K562 (cell line): ENCODE measurements around the gene STPG2. TPM values are rescaled to one million over a fixed set of nuclear protein-coding genes. Genes with fewer than 3 reads are reported as not detected.

ENCODE experiments used
- ATAC-seq: fragments of 200-7000 bp; cut with Tn5 transposase; 3 replicates; pipeline ENCODE4 v1.9.1; 2020; ENCODE audit warnings: moderate library complexity
- BruUV-seq: library from RNA; stranded (reverse); fragments of 400-500 nt; replicated peaks from 2 replicates; lab custom pipeline; 2021; lab: Mats Ljungman, UMichigan
- CTCF ChIA-PET: fragments of 300-600 bp; formaldehyde crosslinking; extraction: SDS; loops from one replicate; lab custom pipeline; 2021; ENCODE audit warnings: low intra/inter-chr PET ratio; lab: Yijun Ruan, JAX
- POLR2A ChIA-PET: fragments of 300-600, 350-650 bp; sonication (Branson Sonifier 250); formaldehyde crosslinking; extraction: SDS; loops from one replicate; lab custom pipeline; 2021; ENCODE audit warnings: antibody characterized with exemption, inconsistent platforms; lab: Yijun Ruan, JAX
- DNase-seq, 4 experiments: peaks; one replicate each; pipeline versions ENCODE4 v3.0.0 to v3.0.0-alpha.2; 2011 to 2018; ENCODE audit warnings: low spot score in 3 of 4, mixed read lengths in 3 of 4; ENCODE audit errors: extremely low read depth in 1 of 4
- FAIRE-seq: peaks from 2 replicates; lab custom pipeline; 2011; peaks lifted over from hg19 to GRCh38; lab: Jason Lieb, UNC
- H2AFZ ChIP-seq: 2 replicates; pipeline ENCODE4 v1.6.0; 2011; ENCODE audit warnings: low read depth, low read length, control low read depth, inconsistent platforms
- H3K27ac ChIP-seq: fragments of 200-600 bp; 3 replicates; pipeline ENCODE4 v1.8.0; 2011; ENCODE audit warnings: low read depth, mild to moderate bottlenecking, control low read depth, inconsistent platforms, low read length, moderate library complexity, mixed read lengths; ENCODE audit errors: extremely low read depth
- H3K27me3 ChIP-seq, 2 experiments: fragments of 300-600 bp in 1 of 2; 2 replicates in 1 of 2; 3 replicates in 1 of 2; pipeline versions ENCODE4 v1.6.0 to v1.8.0; 2011; ENCODE audit warnings: inconsistent platforms in 2 of 2, low read length in 2 of 2, mild to moderate bottlenecking in 1 of 2, mixed read lengths in 1 of 2, moderate library complexity in 1 of 2; ENCODE audit not compliant: control insufficient read depth in 2 of 2, insufficient read depth in 2 of 2
- H3K36me3 ChIP-seq: fragments of 300-600 bp; 3 replicates; pipeline ENCODE4 v1.8.0; 2011; ENCODE audit warnings: mild to moderate bottlenecking, low read length, inconsistent platforms; ENCODE audit not compliant: control insufficient read depth, insufficient read depth
- H3K4me1 ChIP-seq, 2 experiments: fragments of 200-600 bp in 1 of 2; replicated peaks in 1 of 2; 2 replicates in 1 of 2; 3 replicates in 1 of 2; pipeline versions ENCODE4 v1.5.1 to v1.8.0; 2011; ENCODE audit warnings: inconsistent platforms in 2 of 2, low read length in 2 of 2, mild to moderate bottlenecking in 1 of 2, mixed read lengths in 1 of 2, moderate library complexity in 1 of 2; ENCODE audit not compliant: control insufficient read depth in 2 of 2, insufficient read depth in 2 of 2
- H3K4me2 ChIP-seq: 2 replicates; pipeline ENCODE4 v1.6.1; 2011; ENCODE audit warnings: low read length, control low read depth, inconsistent platforms, mixed read lengths; ENCODE audit not compliant: insufficient read depth
- H3K4me3 ChIP-seq: fragments of 200-600 bp; sonication (generic), shearing (Covaris generic); 2 replicates; pipeline ENCODE4 v1.5.1; 2016; ENCODE audit warnings: control low read depth, inconsistent platforms
- H3K79me2 ChIP-seq: fragments of 200-600 bp; 3 replicates; pipeline ENCODE4 v1.8.0; 2011; ENCODE audit warnings: low read length, inconsistent platforms; ENCODE audit not compliant: control insufficient read depth, insufficient read depth
- H3K9ac ChIP-seq, 2 experiments: 2 replicates each; pipeline versions ENCODE4 v1.6.0 to v1.6.1; 2011; ENCODE audit warnings: low read depth in 2 of 2, low read length in 2 of 2, control low read depth in 1 of 2, inconsistent platforms in 1 of 2, mild to moderate bottlenecking in 1 of 2, mixed read lengths in 1 of 2; ENCODE audit not compliant: insufficient read depth in 1 of 2
- H3K9me1 ChIP-seq: one replicate; pipeline ENCODE4 v1.6.0; 2011; ENCODE audit warnings: inconsistent platforms, mild to moderate bottlenecking, low read length, moderate library complexity; ENCODE audit not compliant: control insufficient read depth, insufficient read depth
- H3K9me3 ChIP-seq: replicated peaks from 2 replicates; pipeline ENCODE4 v1.5.1; 2011; ENCODE audit warnings: low read depth, low read length, inconsistent platforms; ENCODE audit not compliant: control insufficient read depth, insufficient read depth
- H4K20me1 ChIP-seq: replicated peaks from 2 replicates; pipeline ENCODE4 v1.6.1; 2011; ENCODE audit warnings: low read length, inconsistent platforms, mixed read lengths; ENCODE audit not compliant: control insufficient read depth, insufficient read depth
- ATF1 ChIP-seq, 2 experiments: fragments of 450-650 bp in 1 of 2; IDR thresholded peaks; 2 replicates each; pipeline ENCODE4 v1.6.1; 2016; ENCODE audit warnings: missing compliant biosample characterization in 1 of 2, missing genetic modification characterization in 1 of 2
- BHLHE40 ChIP-seq: IDR thresholded peaks from 2 replicates; pipeline ENCODE4 v1.6.1; 2011; ENCODE audit warnings: low read length, improper control_type of control experiment
- DDX20 ChIP-seq: fragments of 450-650 bp; IDR thresholded peaks from 2 replicates; pipeline ENCODE4 v1.6.1; 2016; ENCODE audit warnings: missing genetic modification characterization, low read depth, mild to moderate bottlenecking, missing compliant biosample characterization, moderate library complexity
- ESRRB ChIP-seq: fragments of 250-450 bp; sonication (Bioruptor Pico); IDR thresholded peaks from 2 replicates; pipeline ENCODE4 v1.5.0; 2020; ENCODE audit warnings: mild to moderate bottlenecking, moderate library complexity, borderline replicate concordance
- FOSL1 ChIP-seq: fragments of 200-800 bp; sonication (Bioruptor generic); conservative IDR thresholded peaks from 2 replicates; pipeline ENCODE4 v1.6.1; 2016; ENCODE audit warnings: missing genetic modification characterization, missing compliant biosample characterization
- FUS ChIP-seq: fragments of 200-400 bp; formaldehyde crosslinking; optimal IDR thresholded peaks from 2 replicates; pipeline ENCODE3; 2017; ENCODE audit warnings: low read depth, low read length
- MEF2D ChIP-seq: conservative IDR thresholded peaks from 2 replicates; pipeline ENCODE4 v1.6.1; 2016; ENCODE audit warnings: low read depth, missing genetic modification characterization, missing compliant biosample characterization
- NELFE ChIP-seq: IDR thresholded peaks from 2 replicates; pipeline ENCODE4 v1.6.1; 2011; ENCODE audit warnings: mild to moderate bottlenecking; ENCODE audit not compliant: insufficient read depth, insufficient read length
- NEUROD1 ChIP-seq: fragments of 150-350 bp; IDR thresholded peaks from 2 replicates; pipeline ENCODE4 v1.6.1; 2014; ENCODE audit warnings: borderline replicate concordance, low read length, low read depth; ENCODE audit not compliant: partially characterized antibody
- NUFIP1 ChIP-seq: fragments of 450-650 bp; IDR thresholded peaks from 2 replicates; pipeline ENCODE4 v1.6.1; 2018; ENCODE audit not compliant: partially characterized antibody
- RBBP5 ChIP-seq: fragments of 200-600 bp; sonication (generic); IDR thresholded peaks from 2 replicates; pipeline ENCODE4 v1.6.1; 2012; ENCODE audit warnings: borderline replicate concordance, mild to moderate bottlenecking, low read length, control low read depth, inconsistent platforms; ENCODE audit not compliant: insufficient read depth, poor library complexity, severe bottlenecking
- SUPT5H ChIP-seq: fragments of 450-650 bp; IDR thresholded peaks from 2 replicates; pipeline ENCODE4 v1.6.1; 2016
- TCF7 ChIP-seq: sonication (generic); IDR thresholded peaks from 2 replicates; pipeline ENCODE4 v1.6.1; 2016; ENCODE audit warnings: antibody characterized with exemption, borderline replicate concordance
- ZNF431 ChIP-seq: sonication (generic); formaldehyde crosslinking; IDR thresholded peaks from 2 replicates; pipeline ENCODE4 v1.8.0; 2022; ENCODE audit warnings: mild to moderate bottlenecking, missing genetic modification reagents
- ZNF586 ChIP-seq: fragments of 450-650 bp; formaldehyde crosslinking; conservative IDR thresholded peaks from 2 replicates; pipeline ENCODE4 v1.4.0; 2020; ENCODE audit warnings: mild to moderate bottlenecking, moderate library complexity
- WGBS: fragments of 100-300 bp; shearing (Covaris generic); methylation state at CpG from one replicate; pipeline ENCODE4 v1.1.6; 2016; ENCODE audit warnings: low coverage, mixed read lengths; ENCODE audit not compliant: insufficient coverage; ENCODE audit errors: missing lambda C conversion rate; 5-methylcytosine and 5-hydroxymethylcytosine counted together
- in situ Hi-C: fragments of 300-500 bp; cut with MboI; formaldehyde crosslinking; loops from 4 replicates; pipeline ENCODE4 v1.15.0; 2018; ENCODE audit warnings: inconsistent platforms, mixed read lengths
- intact Hi-C: fragments of 100-400 bp; cut with micrococcal nuclease; formaldehyde crosslinking; loops from 2 replicates; pipeline ENCODE4 v1.14.2; 2022
- polyA plus RNA-seq, 8 experiments: library from polyadenylated mRNA; depleted of rRNA in 4 of 8; stranded (reverse) in 5 of 8; unstranded in 3 of 8; fragments of >200 nt; fragmentation: Nextera tagmentation in 2 of 8; fragmentation: Illumina TruSeq in 1 of 8; extraction: Ambion mirVana in 2 of 8; extraction: Trizol in 1 of 8; gene quantifications; 2 replicates each; pipeline versions ENCODE4 v1.2.1 to v1.2.3, GENCODE V29; 2011 to 2014; ENCODE audit warnings: inconsistent platforms in 1 of 8, missing spikeins in 1 of 8
- total RNA-seq, 7 experiments: library from RNA; depleted of rRNA in 6 of 7; stranded (reverse); fragments of >200 nt in 6 of 7; fragmentation: Illumina TruSeq in 2 of 7; extraction: Trizol in 2 of 7; gene quantifications; 2 replicates each; pipeline versions ENCODE4 v1.2.1 to v1.2.3, GENCODE V29; 2011 to 2021; ENCODE audit warnings: low replicate concordance in 1 of 7
- TF ChIP-seq, protein P1 (sequence below): fragments of 250-450 bp; sonication (Bioruptor Pico); IDR thresholded peaks from 2 replicates; pipeline ENCODE4 v1.5.0; 2020; ENCODE audit warnings: mild to moderate bottlenecking, borderline replicate concordance
- TF ChIP-seq, protein P2 (sequence below): sonication (generic); IDR thresholded peaks from 2 replicates; pipeline ENCODE4 v1.6.1; 2016

STPG2 gene
- total and polyA plus RNA-seq, 9 of the 15 experiments (the other 6 are each of a cell fraction or from before 2014, with no cell fraction given), result not detected

DNA sequence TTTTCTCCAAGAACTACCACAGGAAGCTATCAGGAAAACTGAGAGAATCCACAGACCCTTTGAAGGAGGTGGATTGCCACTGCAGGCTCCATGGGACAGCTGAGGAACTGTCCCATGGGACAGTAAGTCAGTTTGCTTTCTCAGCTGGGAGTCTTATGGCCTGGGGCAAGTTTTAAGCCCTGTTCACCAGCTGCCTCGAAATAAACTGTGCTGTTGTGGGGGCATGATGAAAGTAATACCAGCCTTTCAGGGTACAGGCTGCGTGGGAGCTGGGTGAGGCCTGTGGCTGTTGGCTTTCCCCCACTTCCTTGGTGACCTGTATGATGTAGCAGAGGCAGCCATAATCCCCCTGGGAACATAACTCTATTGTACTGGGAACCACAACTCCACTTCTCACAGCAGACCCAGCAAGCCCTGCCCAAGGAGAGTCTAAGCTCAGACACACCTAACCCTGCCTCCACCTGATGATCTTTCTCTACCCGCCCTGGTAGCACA is 452.1 kb downstream of the STPG2 start:
- no TSS peak for BruUV-seq
- Histone ChIP-seq H3K79me2 (no peaks in the 10 kb centered on the region), H3K27me3 (no peaks in the 10 kb centered on the region), H2AFZ (no peak overlapping the region), H3K9me3 (no peaks in the 10 kb centered on the region; the same call in 1 of the 2 replicates), H3K9me1 (no peaks in the 10 kb centered on the region), H3K27ac (no peak overlapping the region), H4K20me1 (no peaks in the 10 kb centered on the region), H3K9ac (no peak overlapping the region), H3K4me2 (no peak overlapping the region), H3K4me3 (no peak overlapping the region), H3K36me3 (no peaks in the 10 kb centered on the region), H3K4me1 (no peaks in the 10 kb centered on the region)
- intact Hi-C loops (no loop called here), in situ Hi-C loops (no loop called here)
- ATAC-seq, result no peak
- ChIA-PET CTCF (no interaction called here), POLR2A (no interaction called here)
- FAIRE-seq, result no peak
- DNase-seq, result no peak
- 0% methylated on average over 3 of the region's 3 CpGs for WGBS
- TF ChIP-seq TCF7 (no peak), ZNF586 (CRISPR knock-in tag) (no peak), MEF2D (tag) (no peak), NELFE (no peak), ESRRB (CRISPR knock-in tag) (no peak), SUPT5H (no peak), BHLHE40 (no peak), DDX20 (tag) (no peak), FUS (no peak), ZNF431 (no peak), NEUROD1 (no peak), ATF1 (CRISPR knock-in tag; IDR thresholded peaks at IDR 0.05) (no peak), ATF1 (tag; IDR thresholded peaks at IDR 0.05) (no peak), NUFIP1 (no peak), FOSL1 (tag) (no peak), RBBP5 (no peak)
- TF ChIP-seq, protein P1, sequence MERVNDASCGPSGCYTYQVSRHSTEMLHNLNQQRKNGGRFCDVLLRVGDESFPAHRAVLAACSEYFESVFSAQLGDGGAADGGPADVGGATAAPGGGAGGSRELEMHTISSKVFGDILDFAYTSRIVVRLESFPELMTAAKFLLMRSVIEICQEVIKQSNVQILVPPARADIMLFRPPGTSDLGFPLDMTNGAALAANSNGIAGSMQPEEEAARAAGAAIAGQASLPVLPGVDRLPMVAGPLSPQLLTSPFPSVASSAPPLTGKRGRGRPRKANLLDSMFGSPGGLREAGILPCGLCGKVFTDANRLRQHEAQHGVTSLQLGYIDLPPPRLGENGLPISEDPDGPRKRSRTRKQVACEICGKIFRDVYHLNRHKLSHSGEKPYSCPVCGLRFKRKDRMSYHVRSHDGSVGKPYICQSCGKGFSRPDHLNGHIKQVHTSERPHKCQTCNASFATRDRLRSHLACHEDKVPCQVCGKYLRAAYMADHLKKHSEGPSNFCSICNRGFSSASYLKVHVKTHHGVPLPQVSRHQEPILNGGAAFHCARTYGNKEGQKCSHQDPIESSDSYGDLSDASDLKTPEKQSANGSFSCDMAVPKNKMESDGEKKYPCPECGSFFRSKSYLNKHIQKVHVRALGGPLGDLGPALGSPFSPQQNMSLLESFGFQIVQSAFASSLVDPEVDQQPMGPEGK (CRISPR knock-in tag), result no peak
- TF ChIP-seq, protein P2, sequence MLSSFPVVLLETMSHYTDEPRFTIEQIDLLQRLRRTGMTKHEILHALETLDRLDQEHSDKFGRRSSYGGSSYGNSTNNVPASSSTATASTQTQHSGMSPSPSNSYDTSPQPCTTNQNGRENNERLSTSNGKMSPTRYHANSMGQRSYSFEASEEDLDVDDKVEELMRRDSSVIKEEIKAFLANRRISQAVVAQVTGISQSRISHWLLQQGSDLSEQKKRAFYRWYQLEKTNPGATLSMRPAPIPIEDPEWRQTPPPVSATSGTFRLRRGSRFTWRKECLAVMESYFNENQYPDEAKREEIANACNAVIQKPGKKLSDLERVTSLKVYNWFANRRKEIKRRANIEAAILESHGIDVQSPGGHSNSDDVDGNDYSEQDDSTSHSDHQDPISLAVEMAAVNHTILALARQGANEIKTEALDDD, result no peak
